Measurements from ENCODE around the gene GRK5. TPM values are rescaled to one million over a fixed set of nuclear protein-coding genes. Genes with fewer than 3 reads are reported as not detected.

Gene GRK5
- total RNA-seq, 1 donor from 2014 or later: 77.6 TPM

DNA sequence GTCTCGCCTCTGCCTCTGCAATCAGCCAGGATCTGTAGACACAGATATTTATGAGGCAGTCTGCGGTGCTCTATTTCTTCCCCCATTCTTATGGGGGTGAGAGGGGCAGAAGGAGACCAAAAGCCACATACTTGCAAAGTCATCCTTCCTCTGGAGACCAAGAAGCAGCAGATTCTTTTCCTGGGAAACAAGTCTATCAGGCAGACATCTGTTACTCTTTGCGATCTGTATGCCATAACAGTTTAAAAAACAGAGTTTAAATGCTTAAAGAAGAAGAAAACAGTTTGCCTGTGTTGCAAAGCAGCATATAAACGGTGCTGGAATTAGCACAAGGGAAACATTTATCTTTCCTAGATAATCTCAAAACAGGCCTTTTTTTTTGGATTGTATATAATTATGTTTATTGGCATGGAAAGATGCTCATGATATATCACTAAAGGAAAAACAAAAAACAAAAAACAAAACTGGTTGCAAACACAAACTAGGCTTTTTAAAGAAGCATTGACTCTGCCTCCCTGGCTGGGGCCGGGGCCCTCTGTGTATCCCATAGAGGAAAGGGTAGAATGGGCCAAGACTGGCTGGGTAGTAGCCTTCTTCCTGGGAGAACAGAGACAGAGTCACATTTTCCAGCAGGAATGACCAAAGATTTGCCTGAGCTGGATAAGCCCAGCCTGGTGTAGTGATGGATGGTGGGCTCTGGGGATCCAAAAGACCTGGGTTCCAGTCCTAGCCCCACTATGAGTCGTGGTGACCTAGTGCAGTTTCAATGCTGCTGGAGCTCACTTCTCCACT lies 284.8 kb downstream of the GRK5 start:
- peaks cover 2% of the 10 kb centered on the region for H3K9me3 Mint-ChIP-seq (ENCODE audit: unreplicated experiment)
- DNase-seq: no peak
- TF ChIP-seq, protein P1, sequence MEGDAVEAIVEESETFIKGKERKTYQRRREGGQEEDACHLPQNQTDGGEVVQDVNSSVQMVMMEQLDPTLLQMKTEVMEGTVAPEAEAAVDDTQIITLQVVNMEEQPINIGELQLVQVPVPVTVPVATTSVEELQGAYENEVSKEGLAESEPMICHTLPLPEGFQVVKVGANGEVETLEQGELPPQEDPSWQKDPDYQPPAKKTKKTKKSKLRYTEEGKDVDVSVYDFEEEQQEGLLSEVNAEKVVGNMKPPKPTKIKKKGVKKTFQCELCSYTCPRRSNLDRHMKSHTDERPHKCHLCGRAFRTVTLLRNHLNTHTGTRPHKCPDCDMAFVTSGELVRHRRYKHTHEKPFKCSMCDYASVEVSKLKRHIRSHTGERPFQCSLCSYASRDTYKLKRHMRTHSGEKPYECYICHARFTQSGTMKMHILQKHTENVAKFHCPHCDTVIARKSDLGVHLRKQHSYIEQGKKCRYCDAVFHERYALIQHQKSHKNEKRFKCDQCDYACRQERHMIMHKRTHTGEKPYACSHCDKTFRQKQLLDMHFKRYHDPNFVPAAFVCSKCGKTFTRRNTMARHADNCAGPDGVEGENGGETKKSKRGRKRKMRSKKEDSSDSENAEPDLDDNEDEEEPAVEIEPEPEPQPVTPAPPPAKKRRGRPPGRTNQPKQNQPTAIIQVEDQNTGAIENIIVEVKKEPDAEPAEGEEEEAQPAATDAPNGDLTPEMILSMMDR (IDR thresholded peaks at IDR 0.05; ENCODE audit: partially characterized antibody, unreplicated experiment): no peak
- peak overlapping the region; percentile 19 for H3K27ac Mint-ChIP-seq (ENCODE audit: unreplicated experiment)
- no peaks in the 10 kb centered on the region for H3K36me3 Mint-ChIP-seq (ENCODE audit: unreplicated experiment)
- peaks cover 13% of the 10 kb centered on the region for H3K4me1 Mint-ChIP-seq (ENCODE audit: low read depth, unreplicated experiment)
- H3K27me3 Mint-ChIP-seq (ENCODE audit: unreplicated experiment): no peaks in the 10 kb centered on the region
- H3K4me3 Mint-ChIP-seq (ENCODE audit: unreplicated experiment): no peak overlapping the region

DNA sequence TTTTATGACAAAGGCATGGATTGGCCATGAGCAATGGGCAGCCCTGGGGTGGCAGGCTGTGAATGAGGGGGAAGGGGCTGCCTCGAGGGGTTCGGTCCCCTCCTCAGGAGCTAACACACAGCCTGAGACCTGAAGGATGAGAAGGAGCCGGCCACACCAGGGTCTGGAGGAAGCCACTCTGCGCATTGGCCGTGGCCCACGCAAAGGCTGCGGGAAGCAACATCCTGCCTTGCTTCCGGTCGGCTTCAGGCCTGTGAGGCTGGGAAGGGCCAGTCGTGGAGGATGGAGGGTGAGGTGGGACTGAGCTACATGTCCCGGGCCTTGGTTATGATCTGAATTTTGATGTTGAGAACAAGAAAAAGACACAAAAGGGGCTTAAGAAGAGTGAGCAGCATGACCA lies 285.8 kb downstream of the GRK5 start:
- H3K4me3 Mint-ChIP-seq (ENCODE audit: unreplicated experiment): no peak overlapping the region
- TF ChIP-seq, protein P1 (IDR thresholded peaks at IDR 0.05; ENCODE audit: partially characterized antibody, unreplicated experiment): no peak
- H3K27ac Mint-ChIP-seq (ENCODE audit: unreplicated experiment): no peak overlapping the region
- H3K27me3 Mint-ChIP-seq (ENCODE audit: unreplicated experiment): no peaks in the 10 kb centered on the region
- no peaks in the 10 kb centered on the region for H3K36me3 Mint-ChIP-seq (ENCODE audit: unreplicated experiment)
- peaks cover 5% of the 10 kb centered on the region for H3K9me3 Mint-ChIP-seq (ENCODE audit: unreplicated experiment)
- peaks cover 13% of the 10 kb centered on the region for H3K4me1 Mint-ChIP-seq (ENCODE audit: low read depth, unreplicated experiment)
- no peak for DNase-seq

DNA sequence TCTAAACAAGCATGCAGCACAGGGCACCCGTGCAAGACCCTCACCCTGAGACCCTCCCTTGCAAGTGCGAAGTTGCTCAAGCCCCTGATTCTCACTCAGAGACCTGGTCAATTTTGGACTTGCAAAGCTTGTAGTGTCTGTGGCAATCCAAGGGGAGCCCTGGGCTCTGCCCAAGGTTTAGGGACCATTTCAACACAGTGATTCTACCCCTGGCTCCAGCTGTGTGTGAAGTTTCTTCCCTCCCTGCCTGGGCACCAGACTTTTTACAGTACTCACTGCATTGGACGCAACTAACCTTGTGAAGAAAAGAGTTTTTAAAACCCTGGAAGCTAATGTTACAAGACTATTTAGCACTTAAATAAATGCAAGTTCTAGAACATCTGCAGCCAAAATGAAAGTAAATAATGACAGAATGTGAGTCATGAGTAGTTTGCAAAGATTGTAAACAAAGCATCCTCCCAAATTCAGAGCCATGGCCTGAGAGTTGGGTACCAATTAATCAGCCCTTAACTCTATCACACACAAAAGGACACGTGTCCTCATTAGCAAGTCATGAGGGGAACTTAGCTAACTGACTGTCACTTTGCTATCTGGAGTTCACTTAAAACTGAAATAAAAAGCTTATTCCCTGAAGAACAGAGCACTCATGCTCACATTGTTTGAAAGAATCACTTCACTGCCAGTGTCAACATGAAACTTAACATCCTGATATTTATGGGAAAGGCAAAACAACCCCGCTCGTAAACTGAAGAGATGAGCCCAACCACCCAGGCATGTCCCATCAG lies 287.1 kb downstream of the GRK5 start:
- Mint-ChIP-seq H3K36me3 (ENCODE audit: unreplicated experiment) (no peaks in the 10 kb centered on the region), H3K9me3 (ENCODE audit: unreplicated experiment) (peaks cover 7% of the 10 kb centered on the region)
- TF ChIP-seq, protein P1 (IDR thresholded peaks at IDR 0.05; ENCODE audit: partially characterized antibody, unreplicated experiment): no peak

DNA sequence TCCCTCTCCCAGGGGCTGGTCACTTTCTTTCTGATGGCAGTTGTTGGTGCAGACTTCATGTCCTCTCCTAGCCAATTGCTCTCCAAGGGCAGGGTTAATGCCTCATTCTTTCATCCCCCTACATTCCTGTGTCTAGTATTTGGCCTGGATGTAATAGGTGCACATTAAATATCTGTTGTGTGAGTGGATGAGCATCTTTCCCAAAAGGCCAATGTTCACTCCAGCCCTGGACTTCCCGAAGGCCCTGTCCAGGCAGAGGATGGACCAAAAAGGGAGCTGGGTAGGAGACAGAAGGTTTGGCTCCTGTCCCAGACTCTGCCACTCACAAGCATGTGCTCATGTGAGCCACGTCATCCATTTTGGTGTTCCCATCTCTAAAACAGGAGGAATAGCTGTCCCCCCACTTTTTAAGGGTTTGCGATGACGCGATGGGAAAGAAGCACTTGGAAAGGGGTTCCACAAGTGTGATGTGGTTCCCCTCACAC lies 287.7 kb downstream of the GRK5 start:
- H3K4me3 Mint-ChIP-seq (ENCODE audit: unreplicated experiment): no peak overlapping the region
- H3K36me3 Mint-ChIP-seq (ENCODE audit: unreplicated experiment): no peaks in the 10 kb centered on the region
- DNase-seq: no peak
- H3K27ac Mint-ChIP-seq (ENCODE audit: unreplicated experiment): peak overlapping the region; percentile 8
- peaks cover 13% of the 10 kb centered on the region for H3K4me1 Mint-ChIP-seq (ENCODE audit: low read depth, unreplicated experiment)
- TF ChIP-seq, protein P1 (IDR thresholded peaks at IDR 0.05; ENCODE audit: partially characterized antibody, unreplicated experiment): no peak
- no peaks in the 10 kb centered on the region for H3K27me3 Mint-ChIP-seq (ENCODE audit: unreplicated experiment)
- H3K9me3 Mint-ChIP-seq (ENCODE audit: unreplicated experiment): peaks cover 7% of the 10 kb centered on the region

More for the DNA sequence above, 287.1 kb downstream of the GRK5 start:
- Mint-ChIP-seq H3K27me3 (ENCODE audit: unreplicated experiment) (no peaks in the 10 kb centered on the region), H3K4me1 (ENCODE audit: low read depth, unreplicated experiment) (peaks cover 13% of the 10 kb centered on the region), H3K4me3 (ENCODE audit: unreplicated experiment) (no peak overlapping the region), H3K27ac (ENCODE audit: unreplicated experiment) (peak overlapping the region; percentile 17)
- no peak for DNase-seq

Measured in glutamatergic neuron (in vitro differentiated cells).